ENCODE results near the gene CCDC28B. TPM values are rescaled to one million over a fixed set of nuclear protein-coding genes. Genes with fewer than 3 reads are reported as not detected.

CCDC28B gene
- total and polyA plus RNA-seq, 2 of the 13 experiments (the other 11 are each of a cell fraction or from before 2014, with no cell fraction given) = 2.6 to 3.5 TPM

GRCh38 chr1:32179443-32180185 is 20.8 kb upstream of the CCDC28B start, which contains the start of gene TXLNA (continued):
- no peak for TF ChIP-seq ZNF30 (CRISPR knock-in tag; IDR thresholded peaks at IDR 0.05)
- TF ChIP-seq ZSCAN21 (CRISPR knock-in tag; IDR thresholded peaks at IDR 0.05; ENCODE audit: borderline replicate concordance) = peak; percentile 91
- peak; percentile 83 for TF ChIP-seq ZNF777 (CRISPR knock-in tag; IDR thresholded peaks at IDR 0.05)
- TF ChIP-seq ARNT (IDR thresholded peaks at IDR 0.05) = no peak
- TF ChIP-seq KLF6 (CRISPR knock-in tag; IDR thresholded peaks at IDR 0.05) = peak; percentile 95
- no peak for TF ChIP-seq ZNF264 (CRISPR knock-in tag; IDR thresholded peaks at IDR 0.05)
- peak; percentile 21; the same call in 1 of the 2 replicates for TF ChIP-seq FOSL2 (CRISPR knock-in tag; IDR thresholded peaks at IDR 0.05)
- peak; percentile 91 for TF ChIP-seq ASH2L (IDR thresholded peaks at IDR 0.05; ENCODE audit: insufficient read length, low read depth, low read length)
- peak; percentile 81; the same call in 1 of the 2 replicates for TF ChIP-seq TAF1 (CRISPR knock-in tag; IDR thresholded peaks at IDR 0.05)
- no peak for TF ChIP-seq ZNF251 (CRISPR knock-in tag; IDR thresholded peaks at IDR 0.05)
- no peak for TF ChIP-seq ZNF34 (CRISPR knock-in tag; IDR thresholded peaks at IDR 0.05; ENCODE audit: borderline replicate concordance)
- no peak; the same call in 1 of the 2 replicates for TF ChIP-seq ZNF225 (CRISPR knock-in tag; IDR thresholded peaks at IDR 0.05)
- no peak; the same call in 1 of the 2 replicates for TF ChIP-seq ZNF3 (CRISPR knock-in tag; IDR thresholded peaks at IDR 0.05)
- TF ChIP-seq MEIS2 (CRISPR knock-in tag; IDR thresholded peaks at IDR 0.05) = peak; percentile 75; the same call in 1 of the 2 replicates
- TF ChIP-seq MTF1 (CRISPR knock-in tag; IDR thresholded peaks at IDR 0.05) = no peak; the same call in 1 of the 2 replicates
- peak; percentile 64; the same call in 1 of the 2 replicates for TF ChIP-seq ZNF724P (CRISPR knock-in tag; IDR thresholded peaks at IDR 0.05; ENCODE audit: borderline replicate concordance)
- peak; percentile 45; the same call in 1 of the 2 replicates for TF ChIP-seq ZSCAN12 (CRISPR knock-in tag; IDR thresholded peaks at IDR 0.05)
- no peak for TF ChIP-seq POLR2AphosphoS2 (IDR thresholded peaks at IDR 0.05; ENCODE audit: low read depth, low read length)
- TF ChIP-seq TRAFD1 (CRISPR knock-in tag; IDR thresholded peaks at IDR 0.05; ENCODE audit: borderline replicate concordance) = no peak
- TF ChIP-seq SUZ12 (IDR thresholded peaks at IDR 0.05; ENCODE audit: low read depth, low read length) = peak; percentile 29
- peak; percentile 94 for TF ChIP-seq ZNF552 (CRISPR knock-in tag; IDR thresholded peaks at IDR 0.05; ENCODE audit: borderline replicate concordance)
- TF ChIP-seq ZNF781 (CRISPR knock-in tag; IDR thresholded peaks at IDR 0.05; ENCODE audit: borderline replicate concordance, not compliant biosample characterization) = peak; percentile 89
- peak; percentile 59; the same call in 1 of the 2 replicates for TF ChIP-seq SIN3A (IDR thresholded peaks at IDR 0.05; ENCODE audit: borderline replicate concordance, low read depth, low read length)
- TF ChIP-seq ZNF761 (CRISPR knock-in tag; conservative IDR thresholded peaks at IDR 0.05) = no peak
- TF ChIP-seq MAFK (conservative IDR thresholded peaks at IDR 0.05 in 1 of 2, IDR thresholded peaks at IDR 0.05 in 1 of 2; ENCODE audit: low read length in 2 of 2) = no peak
- TF ChIP-seq TEAD3 (CRISPR knock-in tag; optimal IDR thresholded peaks at IDR 0.05; ENCODE audit: borderline replicate concordance) = no peak
- TF ChIP-seq CREM (IDR thresholded peaks at IDR 0.05) = peak; percentile 34
- no peak for TF ChIP-seq CREM (CRISPR knock-in tag; IDR thresholded peaks at IDR 0.05)
- TF ChIP-seq DR1 (CRISPR knock-in tag; IDR thresholded peaks at IDR 0.05) = peak; percentile 68
- TF ChIP-seq, protein P1, sequence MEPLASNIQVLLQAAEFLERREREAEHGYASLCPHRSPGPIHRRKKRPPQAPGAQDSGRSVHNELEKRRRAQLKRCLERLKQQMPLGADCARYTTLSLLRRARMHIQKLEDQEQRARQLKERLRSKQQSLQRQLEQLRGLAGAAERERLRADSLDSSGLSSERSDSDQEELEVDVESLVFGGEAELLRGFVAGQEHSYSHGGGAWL (CRISPR knock-in tag; IDR thresholded peaks at IDR 0.05) = peak; percentile 96
- peak; percentile 87; the same call in 1 of the 2 replicates for TF ChIP-seq ETV5 (CRISPR knock-in tag; IDR thresholded peaks at IDR 0.05; ENCODE audit: borderline replicate concordance)
